SK-N-SH (cell line): ENCODE data around the gene SLC2A3. TPM values are rescaled to one million over a fixed set of nuclear protein-coding genes. Genes with fewer than 3 reads are reported as not detected.

Experiments used
- CTCF ChIA-PET: fragments of 300-600, 350-600 bp; formaldehyde crosslinking; extraction: SDS; loops from one replicate; lab custom pipeline; 2021; lab: Yijun Ruan, JAX
- POLR2A ChIA-PET: fragments of 350-600 bp; sonication (Branson Sonifier 250); formaldehyde crosslinking; extraction: SDS; loops from one replicate; lab custom pipeline; 2020; ENCODE audit warnings: antibody characterized with exemption, inconsistent platforms; lab: Yijun Ruan, JAX
- DNase-seq: peaks from one replicate; pipeline ENCODE4 v3.0.0; 2012
- H2AFZ ChIP-seq: fragments of 200-600 bp; sonication (generic); 2 replicates; pipeline ENCODE4 v1.8.1; 2016; ENCODE audit warnings: antibody characterized with exemption, mild to moderate bottlenecking, low read depth
- H3F3A ChIP-seq: fragments of 200-600 bp; sonication (generic); replicated peaks from 2 replicates; pipeline ENCODE3; 2016; ENCODE audit warnings: antibody characterized with exemption, mild to moderate bottlenecking; ENCODE audit not compliant: insufficient read depth
- H3K27ac ChIP-seq, 2 experiments: fragments of 200-500 bp in 1 of 2; fragments of 200-600 bp in 1 of 2; sonication (Bioruptor generic) in 1 of 2; sonication (generic), shearing (Covaris generic) in 1 of 2; 2 replicates each; pipeline versions ENCODE4 v1.5.1 to v1.6.1; 2014 to 2016; ENCODE audit warnings: low read depth in 2 of 2, inconsistent platforms in 1 of 2, low read length in 1 of 2, mild to moderate bottlenecking in 1 of 2, mixed read lengths in 1 of 2
- H3K27me3 ChIP-seq: fragments of 200-600 bp; sonication (generic), shearing (Covaris generic); 2 replicates; pipeline ENCODE4 v1.6.1; 2016; ENCODE audit warnings: mixed run types; ENCODE audit not compliant: insufficient read depth
- H3K36me3 ChIP-seq, 2 experiments: fragments of 200-500 bp in 1 of 2; fragments of 200-600 bp in 1 of 2; sonication (Bioruptor generic) in 1 of 2; sonication (generic) in 1 of 2; replicated peaks in 1 of 2; 2 replicates each; pipeline versions ENCODE3 to v1.5.1; 2014 to 2016; ENCODE audit warnings: low read length in 1 of 2, mild to moderate bottlenecking in 1 of 2; ENCODE audit not compliant: insufficient read depth in 2 of 2, control insufficient read depth in 1 of 2
- H3K4me1 ChIP-seq, 2 experiments: fragments of 200-500 bp in 1 of 2; fragments of 200-600 bp in 1 of 2; sonication (Bioruptor generic) in 1 of 2; sonication (generic), shearing (Covaris generic) in 1 of 2; 2 replicates each; pipeline versions ENCODE4 v1.5.1 to v1.6.1; 2014 to 2016; ENCODE audit warnings: low read depth in 1 of 2, low read length in 1 of 2, mixed run types in 1 of 2; ENCODE audit not compliant: insufficient read depth in 2 of 2, control insufficient read depth in 1 of 2
- H3K4me2 ChIP-seq: fragments of 200-600 bp; sonication (generic), shearing (Covaris generic); 2 replicates; pipeline ENCODE4 v1.6.1; 2017; ENCODE audit warnings: mixed run types
- H3K4me3 ChIP-seq, 2 experiments: fragments of 200-500 bp in 1 of 2; fragments of 200-600 bp in 1 of 2; sonication (Bioruptor generic) in 1 of 2; sonication (generic), shearing (Covaris generic) in 1 of 2; 2 replicates each; pipeline versions ENCODE4 v1.5.1 to v1.8.1; 2014 to 2016; ENCODE audit warnings: low read depth in 2 of 2, inconsistent platforms in 1 of 2, low read length in 1 of 2, mild to moderate bottlenecking in 1 of 2, mixed read lengths in 1 of 2, moderate library complexity in 1 of 2
- H3K79me2 ChIP-seq: fragments of 200-600 bp; sonication (generic); 2 replicates; pipeline ENCODE4 v1.8.1; 2017; ENCODE audit warnings: mild to moderate bottlenecking; ENCODE audit not compliant: insufficient read depth
- H3K9ac ChIP-seq: fragments of 200-600 bp; sonication (generic); 2 replicates; pipeline ENCODE4 v1.6.1; 2017; ENCODE audit warnings: mixed run types
- H3K9me2 ChIP-seq: fragments of 200-600 bp; sonication (generic); 2 replicates; pipeline ENCODE4 v1.6.1; 2017; ENCODE audit warnings: mixed run types
- H3K9me3 ChIP-seq: fragments of 200-600 bp; sonication (generic); 2 replicates; pipeline ENCODE4 v1.6.1; 2017; ENCODE audit warnings: mixed run types, mild to moderate bottlenecking, moderate library complexity
- H4K20me1 ChIP-seq: fragments of 200-600 bp; sonication (generic); 2 replicates; pipeline ENCODE4 v1.6.1; 2017; ENCODE audit warnings: mild to moderate bottlenecking, mixed run types; ENCODE audit not compliant: insufficient read depth
- CTCF ChIP-seq: fragments of 200-600 bp; sonication (generic); IDR thresholded peaks from 2 replicates; pipeline ENCODE4 v1.6.1; 2017; ENCODE audit warnings: antibody characterized with exemption, mild to moderate bottlenecking, moderate library complexity
- ELF1 ChIP-seq: IDR thresholded peaks from 2 replicates; pipeline ENCODE4 v1.4.0; 2012
- EZH2phosphoT487 ChIP-seq: fragments of 200-600 bp; sonication (generic); IDR thresholded peaks from 2 replicates; pipeline ENCODE4 v1.6.1; 2017; ENCODE audit warnings: low read depth, mixed run types, mild to moderate bottlenecking, antibody characterized with exemption, moderate library complexity, borderline replicate concordance
- FOXM1 ChIP-seq: IDR thresholded peaks from 2 replicates; pipeline ENCODE4 v1.4.0; 2012; ENCODE audit warnings: low read depth, mild to moderate bottlenecking
- GABPA ChIP-seq: IDR thresholded peaks from 2 replicates; pipeline ENCODE4 v1.4.0; 2012; ENCODE audit warnings: low read depth, mild to moderate bottlenecking
- GATA2 ChIP-seq: sonication (generic); formaldehyde crosslinking; IDR thresholded peaks from 2 replicates; pipeline ENCODE4 v1.5.0; 2020; ENCODE audit warnings: mild to moderate bottlenecking, missing genetic modification reagents
- NRF1 ChIP-seq: IDR thresholded peaks from 2 replicates; pipeline ENCODE4 v1.6.1; 2012; ENCODE audit warnings: low read depth, mild to moderate bottlenecking, low read length
- PBX3 ChIP-seq: IDR thresholded peaks from 2 replicates; pipeline ENCODE4; 2012
- RCOR1 ChIP-seq: fragments of 150-350 bp; IDR thresholded peaks from 2 replicates; pipeline ENCODE4 v1.6.1; 2017; ENCODE audit warnings: antibody characterized with exemption, low read length
- RXRA ChIP-seq: IDR thresholded peaks from 2 replicates; pipeline ENCODE4 v1.4.0; 2012; ENCODE audit warnings: low read depth, mild to moderate bottlenecking, borderline replicate concordance
- SIN3A ChIP-seq: IDR thresholded peaks from 2 replicates; pipeline ENCODE4 v1.6.1; 2012; ENCODE audit warnings: low read depth, mild to moderate bottlenecking, low read length, moderate library complexity, borderline replicate concordance
- SMC3 ChIP-seq: IDR thresholded peaks from 2 replicates; pipeline ENCODE4 v1.6.1; 2012; ENCODE audit warnings: low read depth, low read length, improper control_type of control experiment
- YY1 ChIP-seq: IDR thresholded peaks from 2 replicates; pipeline ENCODE4 v1.4.0; 2012; ENCODE audit warnings: low read depth, mild to moderate bottlenecking
- ZBTB33 ChIP-seq: IDR thresholded peaks from 2 replicates; pipeline ENCODE4 v1.4.0; 2012; ENCODE audit warnings: low read depth, borderline replicate concordance
- WGBS: methylation state at CpG from one replicate; pipeline ENCODE4 v1.1.6; 2017; ENCODE audit warnings: low lambda C conversion rate; 5-methylcytosine and 5-hydroxymethylcytosine counted together
- polyA plus RNA-seq, 3 experiments: library from polyadenylated mRNA; depleted of rRNA; stranded (reverse); fragments of >200 nt; gene quantifications; 2 replicates each; pipeline ENCODE4 v1.2.3, GENCODE V29; 2012
- small RNA-seq, 7 experiments: library from RNA; depleted of rRNA; stranded (forward); fragments of <200 nt; gene quantifications; one replicate each; pipeline ENCODE3, GENCODE V24; 2012

Gene SLC2A3
- polyA plus RNA-seq, 1 of the 3 experiments (the other 2 are of a cell fraction): 26.6 TPM

- CTCF ChIA-PET: interaction anchor here (1.3 kb wide), 1 partner anchor 10 kb away, joined by 3 read pairs; no protein-coding TSS in a partner anchor
- no peak for TF ChIP-seq EZH2phosphoT487
- TF ChIP-seq NRF1: no peak
- no peak for TF ChIP-seq FOXM1
- no peak for TF ChIP-seq GABPA
- TF ChIP-seq PBX3: no peak
- TF ChIP-seq SMC3: no peak
- TF ChIP-seq CTCF: no peak
- TF ChIP-seq ELF1: no peak
- TF ChIP-seq GATA2 (CRISPR knock-in tag): no peak
- TF ChIP-seq RXRA: no peak
- TF ChIP-seq SIN3A: no peak
- no peak for TF ChIP-seq RCOR1
- TF ChIP-seq ZBTB33: no peak
- no peak for TF ChIP-seq YY1
- Histone ChIP-seq H3K9ac (no peak overlapping the region), H3K4me3 (no peak overlapping the region), H2AFZ (no peak overlapping the region), H3K79me2 (no peaks in the 10 kb centered on the region), H3K27ac (no peak overlapping the region), H3K36me3 (no peaks in the 10 kb centered on the region), H3K9me3 (no peaks in the 10 kb centered on the region), H3K4me2 (no peak overlapping the region), H3K9me2 (no peaks in the 10 kb centered on the region), H3K27me3 (peaks cover 14% of the 10 kb centered on the region; the same call in 1 of the 2 replicates), H3F3A (peaks cover 10% of the 10 kb centered on the region), H4K20me1 (no peaks in the 10 kb centered on the region), H3K4me1 (no peaks in the 10 kb centered on the region)
- DNase-seq: no peak
- WGBS: 37% methylated on average over 3 of the region's 3 CpGs
- POLR2A ChIA-PET: no interaction called here
Measured at GRCh38 chr12:7870335-7870734, 65.7 kb downstream of the SLC2A3 start.

Small RNA genes lying within 50 kb of the gene (small RNA-seq; reads per million reads assigned to genes)
- 0 reads per million in 7 experiments for gene RF00019

Other genes starting within 250 kb of the SLC2A3 start
- not detected in 2 replicates for gene GDF3, start 240.4 kb downstream of the SLC2A3 start, polyA plus RNA-seq (2012; rRNA removed)
- gene DPPA3, start 224.8 kb downstream of the SLC2A3 start, polyA plus RNA-seq (2012; rRNA removed): not detected in 2 replicates
- not detected in 2 replicates for gene CLEC4C, start 188.8 kb downstream of the SLC2A3 start, polyA plus RNA-seq (2012; rRNA removed)
- not detected in 2 replicates for gene NANOGNB, start 171.0 kb downstream of the SLC2A3 start, polyA plus RNA-seq (2012; rRNA removed)
- not detected in 2 replicates for gene NANOG, start 146.8 kb downstream of the SLC2A3 start, polyA plus RNA-seq (2012; rRNA removed)
- gene SLC2A14, start 63.3 kb downstream of the SLC2A3 start, polyA plus RNA-seq (2012; rRNA removed): 0.37 and 0.39 TPM in 2 replicates
- gene FOXJ2, start 96.5 kb upstream of the SLC2A3 start, polyA plus RNA-seq (2012; rRNA removed): 3.0 and 3.4 TPM in 2 replicates
- gene C3AR1, start 130.2 kb upstream of the SLC2A3 start, polyA plus RNA-seq (2012; rRNA removed): 1.4 and 1.6 TPM in 2 replicates
- gene NECAP1, start 146.1 kb upstream of the SLC2A3 start, polyA plus RNA-seq (2012; rRNA removed): 28.6 and 34.0 TPM in 2 replicates
- 0.44 and 0.67 TPM in 2 replicates for gene CLEC4A, start 187.4 kb upstream of the SLC2A3 start, polyA plus RNA-seq (2012; rRNA removed)
- not detected in 2 replicates for gene ZNF705A, start 220.8 kb upstream of the SLC2A3 start, polyA plus RNA-seq (2012; rRNA removed)